K562 (cell line): ENCODE results near the gene DRD1. TPM values are rescaled to one million over a fixed set of nuclear protein-coding genes. Genes with fewer than 3 reads are reported as not detected.

Experiments
- HEY1 ChIP-seq: fragments of 250-450 bp; sonication (Bioruptor Pico); IDR thresholded peaks from 2 replicates; pipeline ENCODE4 v1.5.0; 2020; ENCODE audit warnings: mild to moderate bottlenecking, moderate library complexity, borderline replicate concordance
- KLF10 ChIP-seq: fragments of 250-450 bp; sonication (Bioruptor Pico); IDR thresholded peaks from 2 replicates; pipeline ENCODE4 v1.6.1; 2021; ENCODE audit warnings: matching md5 sums
- PPARD ChIP-seq: fragments of 250-450 bp; sonication (Bioruptor Pico); IDR thresholded peaks from 2 replicates; pipeline ENCODE4 v1.8.0; 2022; ENCODE audit warnings: inconsistent platforms, mild to moderate bottlenecking, moderate library complexity
- TEAD2 ChIP-seq: fragments of 450-650 bp; IDR thresholded peaks from 2 replicates; pipeline ENCODE4 v1.6.1; 2016; ENCODE audit warnings: missing genetic modification characterization, control low read depth, missing compliant biosample characterization
- THAP12 ChIP-seq: fragments of 250-450 bp; sonication (Bioruptor Pico); IDR thresholded peaks from 2 replicates; pipeline ENCODE4 v1.9.0; 2021; ENCODE audit warnings: mild to moderate bottlenecking, inconsistent platforms
- ZBTB7A ChIP-seq: IDR thresholded peaks from 2 replicates; pipeline ENCODE4 v1.6.1; 2011; ENCODE audit warnings: low read depth, mild to moderate bottlenecking, low read length, moderate library complexity, borderline replicate concordance; ENCODE audit not compliant: control insufficient read depth
- ZFP1 ChIP-seq: fragments of 450-650 bp; formaldehyde crosslinking; IDR thresholded peaks from 2 replicates; pipeline ENCODE4 v1.4.0; 2020; ENCODE audit warnings: mild to moderate bottlenecking, mixed read lengths
- ZNF592 ChIP-seq: fragments of 450-650 bp; IDR thresholded peaks from 2 replicates; pipeline ENCODE4 v1.6.1; 2017; ENCODE audit warnings: antibody characterized with exemption, mild to moderate bottlenecking
- ZNF695 ChIP-seq: fragments of 450-650 bp; formaldehyde crosslinking; IDR thresholded peaks from 2 replicates; pipeline ENCODE4 v1.4.0; 2020; ENCODE audit warnings: mild to moderate bottlenecking, moderate library complexity
- polyA plus RNA-seq, 8 experiments: library from polyadenylated mRNA; depleted of rRNA in 4 of 8; stranded (reverse) in 5 of 8; unstranded in 3 of 8; fragments of >200 nt; fragmentation: Nextera tagmentation in 2 of 8; fragmentation: Illumina TruSeq in 1 of 8; extraction: Ambion mirVana in 2 of 8; extraction: Trizol in 1 of 8; gene quantifications; 2 replicates each; pipeline versions ENCODE4 v1.2.1 to v1.2.3, GENCODE V29; 2011 to 2014; ENCODE audit warnings: inconsistent platforms in 1 of 8, missing spikeins in 1 of 8
- total RNA-seq, 7 experiments: library from RNA; depleted of rRNA in 6 of 7; stranded (reverse); fragments of >200 nt in 6 of 7; fragmentation: Illumina TruSeq in 2 of 7; extraction: Trizol in 2 of 7; gene quantifications; 2 replicates each; pipeline versions ENCODE4 v1.2.1 to v1.2.3, GENCODE V29; 2011 to 2021; ENCODE audit warnings: low replicate concordance in 1 of 7
- TF ChIP-seq, protein P1 (sequence below): fragments of 450-650 bp; IDR thresholded peaks from 2 replicates; pipeline ENCODE4 v1.7.0; 2016; ENCODE audit warnings: borderline replicate concordance
- TF ChIP-seq, protein P2 (sequence below): fragments of 250-450 bp; sonication (Bioruptor Pico); IDR thresholded peaks from 2 replicates; pipeline ENCODE4 v1.4.0; 2020

DRD1 gene
- total and polyA plus RNA-seq, 9 of the 15 experiments (the other 6 are each of a cell fraction or from before 2014, with no cell fraction given): not detected

- peak; percentile 78; the same call in 1 of the 2 replicates for TF ChIP-seq ZBTB7A
- TF ChIP-seq, protein P1, sequence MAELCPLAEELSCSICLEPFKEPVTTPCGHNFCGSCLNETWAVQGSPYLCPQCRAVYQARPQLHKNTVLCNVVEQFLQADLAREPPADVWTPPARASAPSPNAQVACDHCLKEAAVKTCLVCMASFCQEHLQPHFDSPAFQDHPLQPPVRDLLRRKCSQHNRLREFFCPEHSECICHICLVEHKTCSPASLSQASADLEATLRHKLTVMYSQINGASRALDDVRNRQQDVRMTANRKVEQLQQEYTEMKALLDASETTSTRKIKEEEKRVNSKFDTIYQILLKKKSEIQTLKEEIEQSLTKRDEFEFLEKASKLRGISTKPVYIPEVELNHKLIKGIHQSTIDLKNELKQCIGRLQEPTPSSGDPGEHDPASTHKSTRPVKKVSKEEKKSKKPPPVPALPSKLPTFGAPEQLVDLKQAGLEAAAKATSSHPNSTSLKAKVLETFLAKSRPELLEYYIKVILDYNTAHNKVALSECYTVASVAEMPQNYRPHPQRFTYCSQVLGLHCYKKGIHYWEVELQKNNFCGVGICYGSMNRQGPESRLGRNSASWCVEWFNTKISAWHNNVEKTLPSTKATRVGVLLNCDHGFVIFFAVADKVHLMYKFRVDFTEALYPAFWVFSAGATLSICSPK: no peak
- TF ChIP-seq PPARD: no peak
- TF ChIP-seq THAP12 (CRISPR knock-in tag): peak; percentile 21; the same call in 1 of the 2 replicates
- TF ChIP-seq ZFP1 (CRISPR knock-in tag): no peak
- no peak for TF ChIP-seq HEY1 (CRISPR knock-in tag)
- TF ChIP-seq ZNF592: 0 out of 2 replicates have a peak, but pooled peaks have one; percentile 15
- TF ChIP-seq KLF10 (CRISPR knock-in tag): no peak
- TF ChIP-seq, protein P2, sequence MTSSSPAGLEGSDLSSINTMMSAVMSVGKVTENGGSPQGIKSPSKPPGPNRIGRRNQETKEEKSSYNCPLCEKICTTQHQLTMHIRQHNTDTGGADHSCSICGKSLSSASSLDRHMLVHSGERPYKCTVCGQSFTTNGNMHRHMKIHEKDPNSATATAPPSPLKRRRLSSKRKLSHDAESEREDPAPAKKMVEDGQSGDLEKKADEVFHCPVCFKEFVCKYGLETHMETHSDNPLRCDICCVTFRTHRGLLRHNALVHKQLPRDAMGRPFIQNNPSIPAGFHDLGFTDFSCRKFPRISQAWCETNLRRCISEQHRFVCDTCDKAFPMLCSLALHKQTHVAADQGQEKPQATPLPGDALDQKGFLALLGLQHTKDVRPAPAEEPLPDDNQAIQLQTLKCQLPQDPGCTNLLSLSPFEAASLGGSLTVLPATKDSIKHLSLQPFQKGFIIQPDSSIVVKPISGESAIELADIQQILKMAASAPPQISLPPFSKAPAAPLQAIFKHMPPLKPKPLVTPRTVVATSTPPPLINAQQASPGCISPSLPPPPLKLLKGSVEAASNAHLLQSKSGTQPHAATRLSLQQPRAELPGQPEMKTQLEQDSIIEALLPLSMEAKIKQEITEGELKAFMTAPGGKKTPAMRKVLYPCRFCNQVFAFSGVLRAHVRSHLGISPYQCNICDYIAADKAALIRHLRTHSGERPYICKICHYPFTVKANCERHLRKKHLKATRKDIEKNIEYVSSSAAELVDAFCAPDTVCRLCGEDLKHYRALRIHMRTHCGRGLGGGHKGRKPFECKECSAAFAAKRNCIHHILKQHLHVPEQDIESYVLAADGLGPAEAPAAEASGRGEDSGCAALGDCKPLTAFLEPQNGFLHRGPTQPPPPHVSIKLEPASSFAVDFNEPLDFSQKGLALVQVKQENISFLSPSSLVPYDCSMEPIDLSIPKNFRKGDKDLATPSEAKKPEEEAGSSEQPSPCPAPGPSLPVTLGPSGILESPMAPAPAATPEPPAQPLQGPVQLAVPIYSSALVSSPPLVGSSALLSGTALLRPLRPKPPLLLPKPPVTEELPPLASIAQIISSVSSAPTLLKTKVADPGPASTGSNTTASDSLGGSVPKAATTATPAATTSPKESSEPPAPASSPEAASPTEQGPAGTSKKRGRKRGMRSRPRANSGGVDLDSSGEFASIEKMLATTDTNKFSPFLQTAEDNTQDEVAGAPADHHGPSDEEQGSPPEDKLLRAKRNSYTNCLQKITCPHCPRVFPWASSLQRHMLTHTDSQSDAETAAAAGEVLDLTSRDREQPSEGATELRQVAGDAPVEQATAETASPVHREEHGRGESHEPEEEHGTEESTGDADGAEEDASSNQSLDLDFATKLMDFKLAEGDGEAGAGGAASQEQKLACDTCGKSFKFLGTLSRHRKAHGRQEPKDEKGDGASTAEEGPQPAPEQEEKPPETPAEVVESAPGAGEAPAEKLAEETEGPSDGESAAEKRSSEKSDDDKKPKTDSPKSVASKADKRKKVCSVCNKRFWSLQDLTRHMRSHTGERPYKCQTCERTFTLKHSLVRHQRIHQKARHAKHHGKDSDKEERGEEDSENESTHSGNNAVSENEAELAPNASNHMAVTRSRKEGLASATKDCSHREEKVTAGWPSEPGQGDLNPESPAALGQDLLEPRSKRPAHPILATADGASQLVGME (CRISPR knock-in tag): no peak
- TF ChIP-seq ZNF695: no peak
- TF ChIP-seq TEAD2: no peak
These were observed 34.6 kb upstream of the DRD1 start, which contains the start of gene SFXN1 (continued) for GRCh38 chr5:175478384-175479124.
